GM12878 (cell line): ENCODE measurements around the gene RXYLT1. TPM values are rescaled to one million over a fixed set of nuclear protein-coding genes. Genes with fewer than 3 reads are reported as not detected.

ENCODE experiments used
- ATAC-seq: fragments of 200-7000 bp; cut with Tn5 transposase; 3 replicates; pipeline ENCODE4 v1.9.1; 2020; ENCODE audit warnings: mild to moderate bottlenecking, moderate library complexity
- BruUV-seq: library from RNA; stranded (reverse); fragments of 400-500 nt; replicated peaks from 2 replicates; lab custom pipeline; 2021; lab: Mats Ljungman, UMichigan
- CTCF ChIA-PET: fragments of 300-600 bp; sonication (Branson Sonifier 250); formaldehyde crosslinking; extraction: SDS; loops from one replicate; lab custom pipeline; 2021; ENCODE audit warnings: inconsistent platforms; lab: Yijun Ruan, JAX
- POLR2A ChIA-PET: fragments of 350-600 bp; formaldehyde crosslinking; extraction: SDS; loops from one replicate; lab custom pipeline; 2021; ENCODE audit warnings: inconsistent platforms; lab: Charles Lee
- RAD21 ChIA-PET: fragments of 300-600 bp; sonication (Branson Sonifier 250); formaldehyde crosslinking; loops from one replicate; lab custom pipeline; 2023; ENCODE audit warnings: antibody characterized with exemption; ENCODE audit not compliant: unreplicated experiment; lab: Charles Lee
- SMC1A ChIA-PET: fragments of 300-600 bp; sonication (Branson Sonifier 250); formaldehyde crosslinking; loops from one replicate; lab custom pipeline; 2023; ENCODE audit not compliant: unreplicated experiment, uncharacterized antibody; lab: Charles Lee
- DNase-seq: peaks from one replicate; pipeline ENCODE4 v3.0.0-alpha.2; 2011; ENCODE audit warnings: low read depth, low spot score
- FAIRE-seq: peaks from 3 replicates; lab custom pipeline; 2011; peaks lifted over from hg19 to GRCh38; lab: Jason Lieb, UNC
- H2AFZ ChIP-seq: 2 replicates; pipeline ENCODE4 v1.6.0; 2011; ENCODE audit warnings: low read depth, low read length, control low read depth; ENCODE audit not compliant: control insufficient read depth
- H3K27ac ChIP-seq: 2 replicates; pipeline ENCODE4 v1.5.1; 2011; ENCODE audit warnings: control low read depth; ENCODE audit not compliant: control insufficient read depth, insufficient read depth
- H3K27me3 ChIP-seq, 2 experiments: replicated peaks in 1 of 2; 2 replicates each; pipeline versions ENCODE4 v1.6.0 to v1.6.1; 2011; ENCODE audit warnings: low read length in 1 of 2; ENCODE audit not compliant: control insufficient read depth in 2 of 2, insufficient read depth in 2 of 2
- H3K36me3 ChIP-seq, 2 experiments: 2 replicates each; pipeline ENCODE4 v1.5.1; 2011; ENCODE audit warnings: low read length in 1 of 2; ENCODE audit not compliant: control insufficient read depth in 2 of 2, insufficient read depth in 2 of 2
- H3K4me1 ChIP-seq: 2 replicates; pipeline ENCODE4 v1.6.1; 2011; ENCODE audit warnings: mild to moderate bottlenecking, low read length, moderate library complexity, mixed read lengths; ENCODE audit not compliant: control insufficient read depth, insufficient read depth
- H3K4me2 ChIP-seq: 2 replicates; pipeline ENCODE4 v1.6.0; 2011; ENCODE audit warnings: control low read depth; ENCODE audit not compliant: control insufficient read depth, insufficient read depth
- H3K4me3 ChIP-seq: fragments of 200-600 bp; sonication (generic); 2 replicates; pipeline ENCODE4 v1.5.1; 2016
- H3K79me2 ChIP-seq: 2 replicates; pipeline ENCODE4 v1.6.0; 2011; ENCODE audit warnings: low read length; ENCODE audit not compliant: control insufficient read depth, insufficient read depth
- H3K9ac ChIP-seq: 2 replicates; pipeline ENCODE4 v1.8.0; 2011; ENCODE audit warnings: low read length, control low read depth, mixed read lengths; ENCODE audit not compliant: control insufficient read depth, insufficient read depth
- H3K9me3 ChIP-seq: replicated peaks from 3 replicates; pipeline ENCODE4 v1.5.1; 2011; ENCODE audit warnings: mild to moderate bottlenecking, low read length; ENCODE audit not compliant: control insufficient read depth, insufficient read depth
- H4K20me1 ChIP-seq: 2 replicates; pipeline ENCODE4 v1.6.0; 2011; ENCODE audit not compliant: control insufficient read depth, insufficient read depth
- CREM ChIP-seq: IDR thresholded peaks from 2 replicates; pipeline ENCODE4 v1.6.1; 2014; ENCODE audit warnings: antibody characterized with exemption, low read depth
- ESRRA ChIP-seq: IDR thresholded peaks from 2 replicates; pipeline ENCODE4 v1.6.1; 2012; ENCODE audit warnings: mild to moderate bottlenecking, low read length, improper control_type of control experiment
- KDM1A ChIP-seq: fragments of 200-600 bp; sonication (generic); IDR thresholded peaks from 2 replicates; pipeline ENCODE4 v1.6.1; 2016; ENCODE audit warnings: borderline replicate concordance
- MEF2A ChIP-seq: IDR thresholded peaks from 2 replicates; pipeline ENCODE4 v1.6.1; 2011; ENCODE audit warnings: low read depth, mild to moderate bottlenecking, low read length, moderate library complexity; ENCODE audit not compliant: insufficient read depth
- MYC ChIP-seq: IDR thresholded peaks from 2 replicates; pipeline ENCODE4 v1.6.1; 2011; ENCODE audit warnings: mild to moderate bottlenecking, low read length, moderate library complexity, inconsistent platforms; ENCODE audit not compliant: insufficient read depth, insufficient replicate concordance, insufficient read length, severe bottlenecking
- NFYB ChIP-seq: IDR thresholded peaks from 2 replicates; pipeline ENCODE4 v1.6.1; 2011; ENCODE audit warnings: low read depth, mild to moderate bottlenecking, low read length, improper control_type of control experiment, moderate library complexity; ENCODE audit not compliant: insufficient read depth
- SIN3A ChIP-seq: IDR thresholded peaks from 2 replicates; pipeline ENCODE4 v1.6.1; 2012; ENCODE audit warnings: low read depth, low read length, improper control_type of control experiment
- WGBS: methylation state at CpG from one replicate; pipeline ENCODE4 v1.1.6; 2016; ENCODE audit warnings: low lambda C conversion rate; ENCODE audit not compliant: insufficient replicate concordance, insufficient coverage; ENCODE audit errors: missing lambda C conversion rate; 5-methylcytosine and 5-hydroxymethylcytosine counted together
- in situ Hi-C: fragments of 300-500 bp; cut with MboI; formaldehyde crosslinking; loops from 9 replicates; pipeline ENCODE4 v1.14.3; 2018; ENCODE audit warnings: mixed read lengths
- intact Hi-C: fragments of 100-400 bp; cut with micrococcal nuclease; formaldehyde crosslinking; loops from one replicate; pipeline ENCODE4 v1.14.2; 2022; ENCODE audit not compliant: unreplicated experiment
- polyA plus RNA-seq, 11 experiments: library from polyadenylated mRNA; depleted of rRNA in 4 of 11; unstranded in 6 of 11; stranded (reverse) in 5 of 11; fragments of >200 nt; fragmentation: Nextera tagmentation in 4 of 11; fragmentation: Illumina TruSeq in 1 of 11; extraction: Ambion mirVana in 4 of 11; extraction: Trizol in 1 of 11; gene quantifications; 1 replicate in 1 of 11; 2 replicates in 10 of 11; pipeline versions ENCODE4 v1.2.1 to v1.2.3, GENCODE V29; 2011 to 2016; ENCODE audit warnings: inconsistent platforms in 2 of 11, missing spikeins in 2 of 11, low read depth in 1 of 11
- total RNA-seq, 4 experiments: library from RNA; depleted of rRNA in 3 of 4; stranded (reverse); fragments of >200 nt in 3 of 4; fragmentation: Illumina TruSeq in 1 of 4; extraction: Trizol in 1 of 4; gene quantifications; 2 replicates each; pipeline versions ENCODE4 v1.2.1 to v1.2.3, GENCODE V29; 2013 to 2021
- TF ChIP-seq, protein P1 (sequence below): fragments of 450-650 bp; formaldehyde crosslinking; IDR thresholded peaks from 2 replicates; pipeline ENCODE4 v1.5.0; 2022; ENCODE audit warnings: mild to moderate bottlenecking, missing genetic modification characterization
- TF ChIP-seq, protein P2 (sequence below): IDR thresholded peaks from 2 replicates; pipeline ENCODE4 v1.6.1; 2011; ENCODE audit warnings: low read depth, low read length, improper control_type of control experiment, borderline replicate concordance
- TF ChIP-seq, protein P3 (sequence below): fragments of 450-650 bp; IDR thresholded peaks from 2 replicates; pipeline ENCODE4 v1.6.1; 2017; ENCODE audit warnings: mild to moderate bottlenecking, moderate library complexity
- TF ChIP-seq, protein P4 (sequence below): fragments of 450-650 bp; IDR thresholded peaks from 2 replicates; pipeline ENCODE4 v1.6.1; 2017; ENCODE audit warnings: mild to moderate bottlenecking, moderate library complexity

Gene RXYLT1
- total and polyA plus RNA-seq, 10 of the 15 experiments (the other 5 are each of a cell fraction or from before 2014, with no cell fraction given) = 10.4 to 33.8 (median 21.5) TPM

DNA sequence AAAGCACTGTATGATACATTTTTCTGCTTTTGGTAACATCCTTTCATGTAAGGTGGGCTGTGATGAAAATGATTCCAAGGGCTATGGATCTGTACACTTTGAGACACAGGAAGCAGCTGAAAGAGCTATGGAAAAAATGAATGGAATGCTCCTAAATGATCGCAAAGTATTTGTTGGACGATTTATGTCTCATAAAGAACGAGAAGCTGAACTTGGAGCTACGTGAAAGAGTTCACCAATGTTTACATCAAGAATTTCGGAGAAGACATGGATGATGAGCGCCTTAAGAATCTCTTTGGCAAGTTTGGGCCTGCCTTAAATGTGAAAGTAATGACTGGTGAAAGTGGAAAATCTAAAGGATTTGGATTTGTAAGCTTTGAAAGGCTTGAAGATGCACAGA, 42.6 kb downstream of the RXYLT1 start:
- 74% methylated on average over 6 of the region's 6 CpGs for WGBS
- H3K27ac ChIP-seq = no peak overlapping the region
- H4K20me1 ChIP-seq = no peaks in the 10 kb centered on the region
- ATAC-seq (no peak), DNase-seq (no peak), FAIRE-seq (no peak)
- intact Hi-C loops (no loop called here), in situ Hi-C loops (no loop called here)
- H2AFZ ChIP-seq = no peak overlapping the region
- no peaks in the 10 kb centered on the region for H3K79me2 ChIP-seq
- H3K27me3 ChIP-seq = no peaks in the 10 kb centered on the region
- ChIA-PET SMC1A (interaction anchor here (0.9 to 1.3 kb wide), 3 partner anchors 10 to 402 kb away, joined by 3 to 7 read pairs (median 5); no protein-coding TSS in a partner anchor), CTCF (interaction anchor here (0.9 to 1.2 kb wide), 3 partner anchors 8 to 434 kb away, joined by 3 read pairs; no protein-coding TSS in a partner anchor), POLR2A (no interaction called here), RAD21 (interaction anchor here (1.4 kb wide), 1 partner anchor 20 kb away, joined by 3 read pairs; no protein-coding TSS in a partner anchor)
- H3K36me3 ChIP-seq = no peaks in the 10 kb centered on the region
- H3K4me2 ChIP-seq = no peak overlapping the region
- H3K9ac ChIP-seq = no peak overlapping the region
- H3K9me3 ChIP-seq = no peaks in the 10 kb centered on the region; the same call in 2 of the 3 replicates
- H3K4me3 ChIP-seq = no peak overlapping the region
- H3K4me1 ChIP-seq = no peaks in the 10 kb centered on the region
- no TSS peak for BruUV-seq
- TF ChIP-seq, protein P1, sequence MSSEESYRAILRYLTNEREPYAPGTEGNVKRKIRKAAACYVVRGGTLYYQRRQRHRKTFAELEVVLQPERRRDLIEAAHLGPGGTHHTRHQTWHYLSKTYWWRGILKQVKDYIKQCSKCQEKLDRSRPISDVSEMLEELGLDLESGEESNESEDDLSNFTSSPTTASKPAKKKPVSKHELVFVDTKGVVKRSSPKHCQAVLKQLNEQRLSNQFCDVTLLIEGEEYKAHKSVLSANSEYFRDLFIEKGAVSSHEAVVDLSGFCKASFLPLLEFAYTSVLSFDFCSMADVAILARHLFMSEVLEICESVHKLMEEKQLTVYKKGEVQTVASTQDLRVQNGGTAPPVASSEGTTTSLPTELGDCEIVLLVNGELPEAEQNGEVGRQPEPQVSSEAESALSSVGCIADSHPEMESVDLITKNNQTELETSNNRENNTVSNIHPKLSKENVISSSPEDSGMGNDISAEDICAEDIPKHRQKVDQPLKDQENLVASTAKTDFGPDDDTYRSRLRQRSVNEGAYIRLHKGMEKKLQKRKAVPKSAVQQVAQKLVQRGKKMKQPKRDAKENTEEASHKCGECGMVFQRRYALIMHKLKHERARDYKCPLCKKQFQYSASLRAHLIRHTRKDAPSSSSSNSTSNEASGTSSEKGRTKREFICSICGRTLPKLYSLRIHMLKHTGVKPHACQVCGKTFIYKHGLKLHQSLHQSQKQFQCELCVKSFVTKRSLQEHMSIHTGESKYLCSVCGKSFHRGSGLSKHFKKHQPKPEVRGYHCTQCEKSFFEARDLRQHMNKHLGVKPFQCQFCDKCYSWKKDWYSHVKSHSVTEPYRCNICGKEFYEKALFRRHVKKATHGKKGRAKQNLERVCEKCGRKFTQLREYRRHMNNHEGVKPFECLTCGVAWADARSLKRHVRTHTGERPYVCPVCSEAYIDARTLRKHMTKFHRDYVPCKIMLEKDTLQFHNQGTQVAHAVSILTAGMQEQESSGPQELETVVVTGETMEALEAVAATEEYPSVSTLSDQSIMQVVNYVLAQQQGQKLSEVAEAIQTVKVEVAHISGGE (CRISPR knock-in tag) = no peak
- TF ChIP-seq MEF2A (no peak), ESRRA (no peak), SIN3A (no peak), MYC (no peak), NFYB (no peak), KDM1A (no peak), CREM (no peak)
- TF ChIP-seq, protein P2, sequence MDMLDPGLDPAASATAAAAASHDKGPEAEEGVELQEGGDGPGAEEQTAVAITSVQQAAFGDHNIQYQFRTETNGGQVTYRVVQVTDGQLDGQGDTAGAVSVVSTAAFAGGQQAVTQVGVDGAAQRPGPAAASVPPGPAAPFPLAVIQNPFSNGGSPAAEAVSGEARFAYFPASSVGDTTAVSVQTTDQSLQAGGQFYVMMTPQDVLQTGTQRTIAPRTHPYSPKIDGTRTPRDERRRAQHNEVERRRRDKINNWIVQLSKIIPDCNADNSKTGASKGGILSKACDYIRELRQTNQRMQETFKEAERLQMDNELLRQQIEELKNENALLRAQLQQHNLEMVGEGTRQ = no peak
- TF ChIP-seq, protein P3, sequence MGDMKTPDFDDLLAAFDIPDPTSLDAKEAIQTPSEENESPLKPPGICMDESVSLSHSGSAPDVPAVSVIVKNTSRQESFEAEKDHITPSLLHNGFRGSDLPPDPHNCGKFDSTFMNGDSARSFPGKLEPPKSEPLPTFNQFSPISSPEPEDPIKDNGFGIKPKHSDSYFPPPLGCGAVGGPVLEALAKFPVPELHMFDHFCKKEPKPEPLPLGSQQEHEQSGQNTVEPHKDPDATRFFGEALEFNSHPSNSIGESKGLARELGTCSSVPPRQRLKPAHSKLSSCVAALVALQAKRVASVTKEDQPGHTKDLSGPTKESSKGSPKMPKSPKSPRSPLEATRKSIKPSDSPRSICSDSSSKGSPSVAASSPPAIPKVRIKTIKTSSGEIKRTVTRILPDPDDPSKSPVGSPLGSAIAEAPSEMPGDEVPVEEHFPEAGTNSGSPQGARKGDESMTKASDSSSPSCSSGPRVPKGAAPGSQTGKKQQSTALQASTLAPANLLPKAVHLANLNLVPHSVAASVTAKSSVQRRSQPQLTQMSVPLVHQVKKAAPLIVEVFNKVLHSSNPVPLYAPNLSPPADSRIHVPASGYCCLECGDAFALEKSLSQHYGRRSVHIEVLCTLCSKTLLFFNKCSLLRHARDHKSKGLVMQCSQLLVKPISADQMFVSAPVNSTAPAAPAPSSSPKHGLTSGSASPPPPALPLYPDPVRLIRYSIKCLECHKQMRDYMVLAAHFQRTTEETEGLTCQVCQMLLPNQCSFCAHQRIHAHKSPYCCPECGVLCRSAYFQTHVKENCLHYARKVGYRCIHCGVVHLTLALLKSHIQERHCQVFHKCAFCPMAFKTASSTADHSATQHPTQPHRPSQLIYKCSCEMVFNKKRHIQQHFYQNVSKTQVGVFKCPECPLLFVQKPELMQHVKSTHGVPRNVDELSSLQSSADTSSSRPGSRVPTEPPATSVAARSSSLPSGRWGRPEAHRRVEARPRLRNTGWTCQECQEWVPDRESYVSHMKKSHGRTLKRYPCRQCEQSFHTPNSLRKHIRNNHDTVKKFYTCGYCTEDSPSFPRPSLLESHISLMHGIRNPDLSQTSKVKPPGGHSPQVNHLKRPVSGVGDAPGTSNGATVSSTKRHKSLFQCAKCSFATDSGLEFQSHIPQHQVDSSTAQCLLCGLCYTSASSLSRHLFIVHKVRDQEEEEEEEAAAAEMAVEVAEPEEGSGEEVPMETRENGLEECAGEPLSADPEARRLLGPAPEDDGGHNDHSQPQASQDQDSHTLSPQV = no peak
- TF ChIP-seq, protein P4, sequence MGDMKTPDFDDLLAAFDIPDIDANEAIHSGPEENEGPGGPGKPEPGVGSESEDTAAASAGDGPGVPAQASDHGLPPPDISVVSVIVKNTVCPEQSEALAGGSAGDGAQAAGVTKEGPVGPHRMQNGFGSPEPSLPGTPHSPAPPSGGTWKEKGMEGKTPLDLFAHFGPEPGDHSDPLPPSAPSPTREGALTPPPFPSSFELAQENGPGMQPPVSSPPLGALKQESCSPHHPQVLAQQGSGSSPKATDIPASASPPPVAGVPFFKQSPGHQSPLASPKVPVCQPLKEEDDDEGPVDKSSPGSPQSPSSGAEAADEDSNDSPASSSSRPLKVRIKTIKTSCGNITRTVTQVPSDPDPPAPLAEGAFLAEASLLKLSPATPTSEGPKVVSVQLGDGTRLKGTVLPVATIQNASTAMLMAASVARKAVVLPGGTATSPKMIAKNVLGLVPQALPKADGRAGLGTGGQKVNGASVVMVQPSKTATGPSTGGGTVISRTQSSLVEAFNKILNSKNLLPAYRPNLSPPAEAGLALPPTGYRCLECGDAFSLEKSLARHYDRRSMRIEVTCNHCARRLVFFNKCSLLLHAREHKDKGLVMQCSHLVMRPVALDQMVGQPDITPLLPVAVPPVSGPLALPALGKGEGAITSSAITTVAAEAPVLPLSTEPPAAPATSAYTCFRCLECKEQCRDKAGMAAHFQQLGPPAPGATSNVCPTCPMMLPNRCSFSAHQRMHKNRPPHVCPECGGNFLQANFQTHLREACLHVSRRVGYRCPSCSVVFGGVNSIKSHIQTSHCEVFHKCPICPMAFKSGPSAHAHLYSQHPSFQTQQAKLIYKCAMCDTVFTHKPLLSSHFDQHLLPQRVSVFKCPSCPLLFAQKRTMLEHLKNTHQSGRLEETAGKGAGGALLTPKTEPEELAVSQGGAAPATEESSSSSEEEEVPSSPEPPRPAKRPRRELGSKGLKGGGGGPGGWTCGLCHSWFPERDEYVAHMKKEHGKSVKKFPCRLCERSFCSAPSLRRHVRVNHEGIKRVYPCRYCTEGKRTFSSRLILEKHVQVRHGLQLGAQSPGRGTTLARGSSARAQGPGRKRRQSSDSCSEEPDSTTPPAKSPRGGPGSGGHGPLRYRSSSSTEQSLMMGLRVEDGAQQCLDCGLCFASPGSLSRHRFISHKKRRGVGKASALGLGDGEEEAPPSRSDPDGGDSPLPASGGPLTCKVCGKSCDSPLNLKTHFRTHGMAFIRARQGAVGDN = no peak
